ENCODE results near the gene SART3.

DNA sequence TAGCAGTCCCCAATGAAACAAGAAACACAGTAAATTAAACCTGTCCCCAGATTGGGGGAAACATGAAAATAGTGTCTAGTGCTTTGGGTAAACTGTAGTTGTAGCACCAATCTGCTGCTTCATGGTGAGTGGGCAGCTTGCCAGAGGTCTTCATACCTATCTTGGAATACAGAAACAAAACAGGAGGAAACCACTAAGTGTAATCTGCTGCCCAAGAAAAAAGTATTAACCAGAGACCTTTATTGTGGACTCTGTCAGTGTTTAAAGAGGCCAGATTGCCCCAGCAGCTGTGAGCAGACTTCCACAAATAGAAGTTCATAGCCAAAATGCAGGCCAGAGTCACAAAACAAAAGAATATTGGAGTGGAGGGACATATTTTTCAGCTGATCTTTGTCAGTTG, 3.8 kb upstream of the SART3 start:
- TF ChIP-seq, protein P1, sequence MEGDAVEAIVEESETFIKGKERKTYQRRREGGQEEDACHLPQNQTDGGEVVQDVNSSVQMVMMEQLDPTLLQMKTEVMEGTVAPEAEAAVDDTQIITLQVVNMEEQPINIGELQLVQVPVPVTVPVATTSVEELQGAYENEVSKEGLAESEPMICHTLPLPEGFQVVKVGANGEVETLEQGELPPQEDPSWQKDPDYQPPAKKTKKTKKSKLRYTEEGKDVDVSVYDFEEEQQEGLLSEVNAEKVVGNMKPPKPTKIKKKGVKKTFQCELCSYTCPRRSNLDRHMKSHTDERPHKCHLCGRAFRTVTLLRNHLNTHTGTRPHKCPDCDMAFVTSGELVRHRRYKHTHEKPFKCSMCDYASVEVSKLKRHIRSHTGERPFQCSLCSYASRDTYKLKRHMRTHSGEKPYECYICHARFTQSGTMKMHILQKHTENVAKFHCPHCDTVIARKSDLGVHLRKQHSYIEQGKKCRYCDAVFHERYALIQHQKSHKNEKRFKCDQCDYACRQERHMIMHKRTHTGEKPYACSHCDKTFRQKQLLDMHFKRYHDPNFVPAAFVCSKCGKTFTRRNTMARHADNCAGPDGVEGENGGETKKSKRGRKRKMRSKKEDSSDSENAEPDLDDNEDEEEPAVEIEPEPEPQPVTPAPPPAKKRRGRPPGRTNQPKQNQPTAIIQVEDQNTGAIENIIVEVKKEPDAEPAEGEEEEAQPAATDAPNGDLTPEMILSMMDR (conservative IDR thresholded peaks at IDR 0.05 in 1 of 2, IDR thresholded peaks at IDR 0.05 in 1 of 2; ENCODE audit: extremely low read depth in 1 of 2, insufficient read depth in 1 of 2, low read depth in 1 of 2, low read length in 2 of 2): no peak
- no peak for TF ChIP-seq EZH2 (IDR thresholded peaks at IDR 0.05; ENCODE audit: borderline replicate concordance, low read length)
